Vagina (tissue), 2 donors: Measurements from ENCODE around the gene FMNL2. TPM values are rescaled to one million over a fixed set of nuclear protein-coding genes. Genes with fewer than 3 reads are reported as not detected.
"Not testable (repeated sequence)": the region's sequence is repeated elsewhere in the genome, so short reads cannot be mapped to it uniquely, and the experiment has no call there.

Experiments
- DNase-seq, 2 donors: peaks; one replicate each; pipeline ENCODE4 v3.0.0-alpha.2; 2017; ENCODE audit errors: extremely low spot score in 2 of 2
- H3K27ac ChIP-seq: fragments of 200-600 bp; sonication (generic); one replicate; pipeline ENCODE4 v1.5.1; 2019
- H3K27me3 ChIP-seq: fragments of 200-600 bp; sonication (generic); one replicate; pipeline ENCODE4 v1.5.1; 2019
- H3K36me3 ChIP-seq, 2 donors: fragments of 200-600 bp; sonication (generic); one replicate each; pipeline ENCODE4 v1.5.1; 2017 to 2019
- H3K4me1 ChIP-seq: fragments of 200-600 bp; sonication (generic); one replicate; pipeline ENCODE4 v1.5.1; 2019
- H3K4me3 ChIP-seq, 2 donors: fragments of 200-600 bp; sonication (generic); 1 replicate in 1 of 2; 2 replicates in 1 of 2; pipeline ENCODE4 v1.5.1; 2016 to 2019
- H3K9me3 ChIP-seq: fragments of 200-600 bp; sonication (generic); one replicate; pipeline ENCODE4 v1.5.1; 2019
- CTCF ChIP-seq, 3 experiments: fragments of 450-650 bp in 2 of 3; fragments of 200-600 bp in 1 of 3; sonication (generic) in 1 of 3; IDR thresholded peaks; one replicate each; pipeline ENCODE4 v1.5.1; 2017 to 2019; ENCODE audit warnings: antibody characterized with exemption in 3 of 3, mild to moderate bottlenecking in 2 of 3, moderate library complexity in 2 of 3
- POLR2A ChIP-seq, 2 donors: fragments of 450-650 bp; IDR thresholded peaks; one replicate each; pipeline ENCODE4 v1.6.1; 2017; ENCODE audit warnings: antibody characterized with exemption in 2 of 2, mild to moderate bottlenecking in 2 of 2, moderate library complexity in 2 of 2
- POLR2AphosphoS5 ChIP-seq, 2 donors: sonication (generic); formaldehyde crosslinking; IDR thresholded peaks; one replicate each; pipeline ENCODE4 v1.9.0; 2017; ENCODE audit warnings: antibody characterized with exemption in 2 of 2, mild to moderate bottlenecking in 2 of 2, low read depth in 1 of 2; ENCODE audit not compliant: insufficient read depth in 1 of 2
- intact Hi-C: fragments of 100-400 bp; cut with DNase I; formaldehyde crosslinking; loops from one replicate; pipeline ENCODE4 v1.15.1; 2023
- total RNA-seq: library from RNA; depleted of rRNA; stranded (reverse); fragments of >200 nt; gene quantifications from one replicate; pipeline ENCODE4 v1.2.3, GENCODE V29; 2016

Gene FMNL2
- total RNA-seq, 1 donor from 2014 or later, result 35.4 TPM

GRCh38 chr2:152518034-152518433, 183.1 kb downstream of the FMNL2 start:
- no peaks in the 10 kb centered on the region for H3K27me3 ChIP-seq
- no peak for DNase-seq
- no peak overlapping the region for H3K4me3 ChIP-seq
- no peaks in the 10 kb centered on the region for H3K36me3 ChIP-seq
- no peak overlapping the region for H3K27ac ChIP-seq
- H3K9me3 ChIP-seq, result no peaks in the 10 kb centered on the region
- intact Hi-C loops, result no loop called here
- H3K4me1 ChIP-seq, result peaks cover 6% of the 10 kb centered on the region
- TF ChIP-seq CTCF (IDR thresholded peaks at IDR 0.05) (no peak), POLR2A (IDR thresholded peaks at IDR 0.05) (no peak), POLR2AphosphoS5 (IDR thresholded peaks at IDR 0.05; ENCODE audit: insufficient read depth in 1 of 2, low read depth in 1 of 2) (no peak)

- H3K27ac ChIP-seq, result no peak overlapping the region
- no peak for TF ChIP-seq CTCF (IDR thresholded peaks at IDR 0.05)
- TF ChIP-seq POLR2A (IDR thresholded peaks at IDR 0.05), result no peak
- no peak for TF ChIP-seq POLR2AphosphoS5 (IDR thresholded peaks at IDR 0.05; ENCODE audit: insufficient read depth in 1 of 2, low read depth in 1 of 2)
Measured at GRCh38 chr2:152518641-152519580, 183.9 kb downstream of the FMNL2 start.

GRCh38 chr2:152519581-152519952, 184.6 kb downstream of the FMNL2 start:
- H3K36me3 ChIP-seq, result no peaks in the 10 kb centered on the region
- H3K9me3 ChIP-seq, result no peaks in the 10 kb centered on the region
- H3K27ac ChIP-seq, result no peak overlapping the region
- peaks cover 6% of the 10 kb centered on the region for H3K4me1 ChIP-seq
- no peaks in the 10 kb centered on the region for H3K27me3 ChIP-seq
- H3K4me3 ChIP-seq, result no peak overlapping the region
- DNase-seq, result no peak
- TF ChIP-seq POLR2AphosphoS5 (IDR thresholded peaks at IDR 0.05; ENCODE audit: insufficient read depth in 1 of 2, low read depth in 1 of 2) (no peak), POLR2A (IDR thresholded peaks at IDR 0.05) (no peak), CTCF (IDR thresholded peaks at IDR 0.05) (no peak)
- intact Hi-C loops, result no loop called here

More at GRCh38 chr2:152518641-152519580, 183.9 kb downstream of the FMNL2 start:
- H3K4me1 ChIP-seq, result peaks cover 6% of the 10 kb centered on the region
- DNase-seq, result no peak
- intact Hi-C loops, result no loop called here
- no peaks in the 10 kb centered on the region for H3K36me3 ChIP-seq
- H3K27me3 ChIP-seq, result no peaks in the 10 kb centered on the region
- no peak overlapping the region for H3K4me3 ChIP-seq
- no peaks in the 10 kb centered on the region for H3K9me3 ChIP-seq

GRCh38 chr2:152520759-152521158, 185.8 kb downstream of the FMNL2 start:
- no peak overlapping the region for H3K27ac ChIP-seq
- no peak overlapping the region for H3K4me3 ChIP-seq
- peaks cover 6% of the 10 kb centered on the region for H3K4me1 ChIP-seq
- no peak for DNase-seq
- no peaks in the 10 kb centered on the region for H3K36me3 ChIP-seq
- intact Hi-C loops, result no loop called here
- TF ChIP-seq POLR2AphosphoS5 (IDR thresholded peaks at IDR 0.05; ENCODE audit: insufficient read depth in 1 of 2, low read depth in 1 of 2), result no peak
- no peak for TF ChIP-seq CTCF (IDR thresholded peaks at IDR 0.05)
- TF ChIP-seq POLR2A (IDR thresholded peaks at IDR 0.05), result no peak
- no peaks in the 10 kb centered on the region for H3K9me3 ChIP-seq
- H3K27me3 ChIP-seq, result no peaks in the 10 kb centered on the region

- H3K27ac ChIP-seq, H3K36me3 ChIP-seq, DNase-seq, H3K9me3 ChIP-seq, H3K4me1 ChIP-seq, H3K4me3 ChIP-seq, H3K27me3 ChIP-seq, intact Hi-C loops: not testable (repeated sequence)
Measured at GRCh38 chr2:152522446-152522845, 187.5 kb downstream of the FMNL2 start.
